ENCODE measurements around the gene GALNS.

DNA sequence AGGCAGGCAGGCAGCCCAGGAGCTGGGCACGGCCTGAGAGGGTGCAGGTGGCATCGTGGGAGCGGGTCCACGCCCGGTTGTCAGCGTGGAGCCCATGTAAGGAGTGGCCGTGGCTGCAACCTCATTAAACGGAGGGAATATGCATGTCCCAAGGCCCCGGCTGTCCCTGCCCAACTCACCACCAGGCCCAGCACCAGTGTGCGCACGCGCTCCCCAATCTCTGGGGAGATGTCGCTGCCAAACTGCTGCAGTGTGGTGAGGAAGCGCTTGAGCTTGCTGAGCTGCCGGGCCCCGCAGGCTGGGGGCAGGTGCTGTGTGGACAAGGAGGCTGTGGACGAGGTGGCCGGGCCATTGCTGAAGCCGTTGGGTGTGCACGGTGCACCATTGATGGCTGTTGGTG, 35.3 kb upstream of the GALNS start:
- TF ChIP-seq, protein P1, sequence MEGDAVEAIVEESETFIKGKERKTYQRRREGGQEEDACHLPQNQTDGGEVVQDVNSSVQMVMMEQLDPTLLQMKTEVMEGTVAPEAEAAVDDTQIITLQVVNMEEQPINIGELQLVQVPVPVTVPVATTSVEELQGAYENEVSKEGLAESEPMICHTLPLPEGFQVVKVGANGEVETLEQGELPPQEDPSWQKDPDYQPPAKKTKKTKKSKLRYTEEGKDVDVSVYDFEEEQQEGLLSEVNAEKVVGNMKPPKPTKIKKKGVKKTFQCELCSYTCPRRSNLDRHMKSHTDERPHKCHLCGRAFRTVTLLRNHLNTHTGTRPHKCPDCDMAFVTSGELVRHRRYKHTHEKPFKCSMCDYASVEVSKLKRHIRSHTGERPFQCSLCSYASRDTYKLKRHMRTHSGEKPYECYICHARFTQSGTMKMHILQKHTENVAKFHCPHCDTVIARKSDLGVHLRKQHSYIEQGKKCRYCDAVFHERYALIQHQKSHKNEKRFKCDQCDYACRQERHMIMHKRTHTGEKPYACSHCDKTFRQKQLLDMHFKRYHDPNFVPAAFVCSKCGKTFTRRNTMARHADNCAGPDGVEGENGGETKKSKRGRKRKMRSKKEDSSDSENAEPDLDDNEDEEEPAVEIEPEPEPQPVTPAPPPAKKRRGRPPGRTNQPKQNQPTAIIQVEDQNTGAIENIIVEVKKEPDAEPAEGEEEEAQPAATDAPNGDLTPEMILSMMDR (IDR thresholded peaks at IDR 0.05) = no peak
- TF ChIP-seq, protein P2, sequence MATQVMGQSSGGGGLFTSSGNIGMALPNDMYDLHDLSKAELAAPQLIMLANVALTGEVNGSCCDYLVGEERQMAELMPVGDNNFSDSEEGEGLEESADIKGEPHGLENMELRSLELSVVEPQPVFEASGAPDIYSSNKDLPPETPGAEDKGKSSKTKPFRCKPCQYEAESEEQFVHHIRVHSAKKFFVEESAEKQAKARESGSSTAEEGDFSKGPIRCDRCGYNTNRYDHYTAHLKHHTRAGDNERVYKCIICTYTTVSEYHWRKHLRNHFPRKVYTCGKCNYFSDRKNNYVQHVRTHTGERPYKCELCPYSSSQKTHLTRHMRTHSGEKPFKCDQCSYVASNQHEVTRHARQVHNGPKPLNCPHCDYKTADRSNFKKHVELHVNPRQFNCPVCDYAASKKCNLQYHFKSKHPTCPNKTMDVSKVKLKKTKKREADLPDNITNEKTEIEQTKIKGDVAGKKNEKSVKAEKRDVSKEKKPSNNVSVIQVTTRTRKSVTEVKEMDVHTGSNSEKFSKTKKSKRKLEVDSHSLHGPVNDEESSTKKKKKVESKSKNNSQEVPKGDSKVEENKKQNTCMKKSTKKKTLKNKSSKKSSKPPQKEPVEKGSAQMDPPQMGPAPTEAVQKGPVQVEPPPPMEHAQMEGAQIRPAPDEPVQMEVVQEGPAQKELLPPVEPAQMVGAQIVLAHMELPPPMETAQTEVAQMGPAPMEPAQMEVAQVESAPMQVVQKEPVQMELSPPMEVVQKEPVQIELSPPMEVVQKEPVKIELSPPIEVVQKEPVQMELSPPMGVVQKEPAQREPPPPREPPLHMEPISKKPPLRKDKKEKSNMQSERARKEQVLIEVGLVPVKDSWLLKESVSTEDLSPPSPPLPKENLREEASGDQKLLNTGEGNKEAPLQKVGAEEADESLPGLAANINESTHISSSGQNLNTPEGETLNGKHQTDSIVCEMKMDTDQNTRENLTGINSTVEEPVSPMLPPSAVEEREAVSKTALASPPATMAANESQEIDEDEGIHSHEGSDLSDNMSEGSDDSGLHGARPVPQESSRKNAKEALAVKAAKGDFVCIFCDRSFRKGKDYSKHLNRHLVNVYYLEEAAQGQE (IDR thresholded peaks at IDR 0.05; ENCODE audit: insufficient read depth in 1 of 2, low read depth in 2 of 2, low read length in 1 of 2) = no peak
- TF ChIP-seq POLR2AphosphoS5 (IDR thresholded peaks at IDR 0.05; ENCODE audit: low read depth, low read length) (no peak), SIN3A (IDR thresholded peaks at IDR 0.05; ENCODE audit: borderline replicate concordance, insufficient read depth, low read depth, low read length) (no peak), TCF7L2 (IDR thresholded peaks at IDR 0.05; ENCODE audit: low read depth, low read length) (no peak)

All from Panc1 (cell line).